ENCODE measurements around the gene KDM6A.
"Not testable (repeated sequence)": the region's sequence is repeated elsewhere in the genome, so short reads cannot be mapped to it uniquely, and the experiment has no call there.

The KDM6A gene

DNA sequence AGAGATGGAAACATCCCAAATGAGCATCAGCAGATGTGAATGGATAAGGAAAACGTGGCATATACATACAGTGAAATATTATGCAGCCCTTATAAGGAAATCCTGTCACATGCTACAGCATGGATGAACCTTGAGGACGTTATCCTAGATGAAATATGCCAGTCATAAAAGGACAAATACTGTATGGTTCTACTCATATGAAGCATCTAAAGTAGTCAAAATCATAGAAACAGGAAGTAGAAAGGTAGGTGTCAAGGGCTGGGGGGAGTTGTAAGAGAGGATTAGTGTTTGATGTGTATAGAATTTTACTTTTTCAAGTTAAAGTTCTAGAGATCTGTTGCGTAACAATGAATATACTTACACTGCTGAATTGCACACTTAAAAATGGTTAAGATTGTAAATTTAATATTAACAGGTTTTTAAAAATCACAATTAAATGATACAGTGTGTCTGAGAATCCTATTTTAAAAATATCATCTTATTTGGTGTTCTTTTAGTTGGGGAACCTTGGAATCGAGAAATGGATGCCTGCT lies 58.5 kb downstream of the KDM6A start:
- no peak for DNase-seq

DNA sequence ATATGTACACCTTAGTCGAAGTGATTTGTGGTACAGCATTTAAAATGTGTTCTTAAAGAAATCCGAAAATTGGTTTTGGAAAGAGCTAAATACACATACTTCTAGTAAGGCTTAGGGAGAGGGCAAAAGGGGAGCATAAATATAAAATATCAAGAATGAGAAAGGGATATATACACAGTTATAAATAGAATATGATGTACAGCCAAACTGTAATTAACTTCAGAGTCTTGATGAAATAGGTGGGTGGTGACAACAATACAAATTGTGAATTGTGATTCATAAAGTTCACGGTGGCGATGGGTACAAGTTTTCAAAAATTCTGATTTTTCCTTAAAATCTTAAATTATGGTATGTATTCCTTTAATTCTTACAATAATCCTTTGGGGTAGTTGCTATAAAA lies 62.2 kb downstream of the KDM6A start:
- no peak for DNase-seq

DNA sequence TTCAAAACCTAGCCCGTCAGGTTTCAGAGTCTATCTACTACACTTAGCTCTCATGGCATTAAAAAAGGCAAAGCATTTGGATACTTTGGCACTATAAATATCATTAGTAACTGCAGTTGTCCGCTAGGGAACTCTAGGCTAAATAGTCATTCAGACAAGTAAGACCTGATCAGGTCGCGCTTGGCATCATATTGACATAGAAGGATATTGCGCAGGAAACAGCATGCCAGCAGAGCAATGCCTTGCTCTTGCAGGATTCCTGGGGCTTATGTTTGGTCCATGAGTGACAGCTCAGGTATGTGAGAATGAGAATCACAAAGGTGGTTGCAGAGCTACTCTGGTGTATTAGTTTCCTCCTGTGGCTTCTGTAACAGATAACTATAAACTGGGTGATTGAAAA lies 62.7 kb downstream of the KDM6A start:
- no peak for DNase-seq

- DNase-seq = no peak
These were observed 64.6 kb downstream of the KDM6A start for GRCh38 chrX:44937606-44938005.

DNA sequence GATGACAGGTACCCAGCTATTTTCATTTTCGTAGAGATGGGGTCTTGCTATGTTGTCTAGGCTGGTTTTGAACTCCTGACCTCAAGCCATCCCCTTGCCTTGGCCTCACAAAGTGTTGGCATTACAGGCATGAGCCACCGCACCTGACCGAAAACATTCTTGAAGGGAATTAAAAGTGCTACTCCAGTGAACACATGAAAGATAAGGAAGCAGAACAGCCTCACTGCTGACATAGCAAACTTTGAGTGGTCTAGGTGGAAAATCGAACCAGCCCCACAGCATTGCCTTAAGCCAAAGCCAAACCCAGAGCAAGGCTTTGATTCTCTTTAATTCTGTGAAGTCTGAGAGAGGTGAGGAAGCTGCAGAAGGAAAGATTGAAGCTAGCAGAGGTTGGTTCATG lies 65.1 kb downstream of the KDM6A start:
- DNase-seq = no peak

- DNase-seq = not testable (repeated sequence)
These were observed 67.6 kb downstream of the KDM6A start for GRCh38 chrX:44940541-44940940.

DNA sequence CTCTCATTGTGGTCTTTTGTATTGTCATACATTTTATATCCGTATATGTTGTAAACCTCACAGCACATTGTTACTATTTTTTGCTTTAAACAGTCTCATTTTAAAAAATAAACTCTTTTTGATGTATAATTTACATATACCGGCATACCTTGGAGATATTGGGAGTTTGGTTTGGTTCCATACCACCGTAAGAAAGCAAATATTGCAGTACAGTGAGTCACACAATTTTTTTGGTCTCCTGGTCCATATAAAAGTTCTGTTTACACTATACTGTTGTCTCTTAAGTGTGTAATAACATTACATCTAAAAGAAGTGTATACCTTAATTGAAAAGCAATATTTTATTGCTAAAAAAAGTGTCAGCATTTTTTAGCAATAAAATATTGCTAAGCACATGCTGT lies 70.0 kb downstream of the KDM6A start:
- DNase-seq = no peak

- DNase-seq = no peak
These were observed 71.9 kb downstream of the KDM6A start for GRCh38 chrX:44944894-44945293.

GRCh38 chrX:44945736-44946135 lies 72.7 kb downstream of the KDM6A start:
- no peak for DNase-seq

DNA sequence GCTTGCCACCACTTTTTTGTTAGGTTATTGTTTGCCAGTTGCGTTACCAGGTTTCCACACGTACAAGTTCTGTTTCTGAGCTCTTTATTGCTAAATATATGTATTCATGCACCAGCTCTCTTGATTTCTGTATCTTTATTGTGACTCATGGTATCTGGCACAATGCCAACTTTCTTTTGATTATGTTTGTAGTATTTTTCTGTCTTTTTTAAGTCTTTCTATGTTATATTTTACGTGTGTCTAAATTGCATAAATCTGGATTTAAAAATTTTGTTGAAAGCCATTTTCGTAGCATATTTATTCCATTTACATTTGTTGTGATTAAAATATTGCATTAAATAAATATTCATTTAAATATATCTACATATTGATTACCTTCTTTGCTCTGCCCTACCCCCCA lies 73.8 kb downstream of the KDM6A start:
- no peak for DNase-seq

GRCh38 chrX:44947995-44948394 lies 75.0 kb downstream of the KDM6A start:
- no peak for DNase-seq

GRCh38 chrX:44948406-44948805 lies 75.4 kb downstream of the KDM6A start:
- DNase-seq = no peak

DNA sequence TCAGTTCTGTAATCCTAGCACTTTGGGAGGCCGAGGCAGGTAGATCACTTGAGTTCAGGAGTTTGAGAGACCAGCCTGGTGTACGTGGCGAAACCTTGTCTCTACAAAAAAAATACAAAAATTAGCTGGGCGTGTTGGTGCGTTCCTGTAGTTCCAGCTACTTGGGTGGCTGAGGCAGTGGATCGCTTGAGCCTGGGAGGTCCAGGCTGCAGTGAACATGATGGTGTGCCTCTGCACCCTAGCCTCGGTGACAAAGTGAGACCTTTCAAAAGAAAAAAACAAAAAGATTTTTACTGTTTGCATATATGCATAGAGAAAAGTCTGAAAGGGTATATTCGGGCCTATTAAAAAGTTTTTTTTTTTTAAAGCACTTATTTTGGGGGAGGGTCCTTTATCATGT lies 76.1 kb downstream of the KDM6A start:
- no peak for DNase-seq

DNA sequence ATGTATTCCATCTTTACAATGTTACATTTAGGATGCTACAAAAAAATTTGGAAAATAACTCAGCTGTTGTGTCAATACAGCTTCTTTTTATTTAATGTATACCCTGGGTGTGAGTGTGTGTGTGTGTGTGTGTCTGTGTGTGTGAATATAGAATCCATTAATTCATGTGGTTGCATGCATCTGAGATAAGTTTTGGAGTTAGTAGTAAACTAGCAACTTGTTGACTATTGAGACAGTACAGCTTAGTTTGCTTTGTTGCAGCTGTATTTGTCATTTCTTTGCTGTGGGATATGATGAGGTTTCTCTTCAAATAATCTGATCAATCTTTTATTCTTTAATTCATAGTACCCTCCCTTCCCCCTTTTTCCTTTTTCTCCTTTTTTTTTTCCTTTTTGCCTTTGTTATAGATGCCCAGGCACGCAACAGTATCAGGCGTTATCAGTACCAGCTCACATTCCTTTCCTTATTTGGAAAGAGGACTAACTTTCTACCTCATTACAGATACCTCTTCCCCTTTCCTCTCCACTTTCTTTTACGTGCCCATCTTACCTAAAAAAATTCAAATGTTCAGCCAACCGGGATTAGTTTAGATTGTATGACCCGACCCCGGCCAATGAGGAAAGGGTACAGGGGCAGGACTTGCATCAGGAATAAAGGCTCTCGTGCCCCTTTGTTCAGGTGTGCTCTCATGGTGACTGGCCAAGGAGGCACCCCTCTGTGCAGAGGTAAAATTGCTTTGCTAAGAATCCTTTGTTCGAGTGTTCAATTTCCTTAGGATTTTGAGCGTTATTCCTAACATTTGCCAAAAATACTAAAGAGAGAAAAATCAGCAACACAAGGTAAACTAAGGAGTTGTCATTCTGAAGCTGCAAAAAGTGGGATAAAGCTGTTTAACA lies 77.7 kb downstream of the KDM6A start:
- DNase-seq = not testable (repeated sequence)

DNA sequence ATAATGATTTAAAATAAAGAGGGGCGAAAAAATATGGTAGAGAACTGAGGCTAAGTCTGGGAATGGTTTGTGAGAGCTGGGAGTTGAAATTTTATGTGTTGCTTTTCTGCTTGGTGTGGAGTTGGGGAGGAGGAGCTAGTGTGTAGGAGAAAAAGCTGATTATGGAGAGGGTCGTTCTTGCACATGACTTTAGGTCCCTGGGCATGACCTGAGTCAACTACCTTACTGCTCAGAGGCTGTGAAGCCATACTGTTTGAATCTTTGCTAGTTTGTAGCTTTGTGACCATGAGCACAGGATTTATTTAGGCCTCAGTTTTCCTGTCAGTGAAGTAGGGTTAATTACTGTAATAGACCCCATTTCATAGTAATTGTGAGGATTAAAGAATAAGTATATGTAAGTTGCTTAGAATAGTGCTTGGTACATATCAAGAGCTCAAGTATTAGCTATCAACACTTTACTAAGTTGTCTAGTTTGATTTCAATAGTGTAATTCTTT lies 78.6 kb downstream of the KDM6A start:
- DNase-seq = no peak

DNA sequence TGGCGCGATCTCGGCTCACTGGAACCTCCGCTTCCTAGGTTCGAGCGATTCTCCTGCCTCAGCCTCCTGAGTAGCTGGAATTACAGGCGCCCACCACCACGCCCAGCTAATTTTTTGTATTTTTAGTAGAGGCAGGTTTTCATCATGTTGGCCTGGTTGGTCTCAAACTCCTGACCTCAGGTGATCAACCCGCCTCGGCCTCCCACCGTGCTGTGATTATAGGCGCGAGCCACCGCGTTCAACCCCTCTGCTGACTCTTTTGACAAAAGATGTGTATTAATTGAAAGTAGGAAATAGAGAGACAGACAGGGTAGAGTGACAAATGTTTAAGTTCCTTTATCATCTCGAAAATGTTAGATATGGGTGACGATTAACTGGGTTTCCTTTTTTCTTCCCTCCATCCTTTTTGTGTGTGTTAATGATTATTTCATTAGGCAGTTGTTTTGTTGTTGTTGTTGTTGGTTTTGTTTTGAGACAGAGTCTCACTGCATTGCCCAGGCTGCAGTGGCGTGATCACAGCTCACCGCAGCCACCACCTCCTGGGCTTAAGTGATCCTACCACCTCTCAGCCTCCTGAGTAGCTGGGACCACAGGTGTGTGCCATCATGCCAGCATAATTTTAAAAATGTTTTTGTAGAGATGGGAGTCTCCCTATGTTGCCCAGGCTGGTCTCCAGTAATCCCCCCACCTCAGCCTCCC lies 79.5 kb downstream of the KDM6A start:
- no peak for DNase-seq

- no peak for DNase-seq
These were observed 80.9 kb downstream of the KDM6A start for GRCh38 chrX:44953734-44954502.

GRCh38 chrX:44954562-44954961 lies 81.6 kb downstream of the KDM6A start:
- DNase-seq = no peak

DNA sequence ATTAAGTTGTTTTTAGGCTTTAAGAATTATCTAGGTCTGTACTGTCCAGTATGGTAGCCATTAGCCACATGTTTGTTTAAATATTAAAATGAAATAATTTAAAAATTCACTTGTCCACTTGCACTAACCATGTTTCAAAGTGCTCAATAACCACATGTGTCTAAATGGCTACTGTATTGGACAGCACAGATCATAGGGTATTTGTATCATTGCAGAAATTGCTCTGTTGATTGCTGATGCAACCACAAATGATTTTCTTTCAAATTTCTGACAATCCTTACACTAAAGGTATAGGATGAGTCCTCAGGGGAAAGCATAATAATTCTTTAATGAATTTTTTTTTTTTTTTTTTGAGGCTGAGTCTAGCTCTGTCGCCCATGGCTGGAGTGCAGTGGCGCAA lies 84.9 kb downstream of the KDM6A start:
- no peak for DNase-seq

GRCh38 chrX:44958480-44958879 lies 85.5 kb downstream of the KDM6A start:
- no peak for DNase-seq

DNA sequence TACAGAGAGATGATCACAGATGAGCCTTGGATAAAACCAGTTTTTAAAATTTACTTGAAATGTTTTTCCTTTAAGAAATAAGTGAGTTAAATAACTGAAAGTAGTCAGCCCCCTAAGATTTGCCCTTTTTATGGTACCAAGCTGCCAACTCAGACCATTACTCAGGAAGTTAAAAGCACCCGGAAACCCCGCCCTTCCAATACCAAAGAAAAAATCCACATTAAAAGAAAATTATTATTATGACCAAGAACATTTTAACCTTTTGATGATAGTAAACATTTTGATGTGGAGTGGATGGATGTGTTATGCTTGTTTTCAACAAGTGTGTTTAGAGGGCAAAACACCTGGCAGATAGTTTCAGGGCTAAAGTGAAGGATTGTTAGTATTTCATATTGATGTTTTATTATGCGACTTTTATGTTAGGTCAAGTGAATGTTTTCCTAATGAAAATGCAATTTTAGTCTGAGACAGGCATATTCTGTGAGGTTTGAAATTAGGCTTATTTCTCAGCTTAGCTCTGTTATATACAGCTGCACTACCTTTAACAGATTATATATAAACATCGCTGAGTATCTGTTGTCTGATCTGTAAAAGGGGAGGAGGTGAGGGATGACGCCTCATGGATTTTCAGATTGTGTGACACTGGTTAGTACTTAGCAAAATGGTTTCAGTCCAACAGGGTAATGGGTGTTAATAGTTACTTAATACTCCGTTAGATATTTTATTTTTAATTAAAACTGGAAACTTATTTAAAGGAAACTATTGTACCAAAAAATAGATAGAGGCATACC lies 89.0 kb downstream of the KDM6A start:
- DNase-seq = no peak

DNA sequence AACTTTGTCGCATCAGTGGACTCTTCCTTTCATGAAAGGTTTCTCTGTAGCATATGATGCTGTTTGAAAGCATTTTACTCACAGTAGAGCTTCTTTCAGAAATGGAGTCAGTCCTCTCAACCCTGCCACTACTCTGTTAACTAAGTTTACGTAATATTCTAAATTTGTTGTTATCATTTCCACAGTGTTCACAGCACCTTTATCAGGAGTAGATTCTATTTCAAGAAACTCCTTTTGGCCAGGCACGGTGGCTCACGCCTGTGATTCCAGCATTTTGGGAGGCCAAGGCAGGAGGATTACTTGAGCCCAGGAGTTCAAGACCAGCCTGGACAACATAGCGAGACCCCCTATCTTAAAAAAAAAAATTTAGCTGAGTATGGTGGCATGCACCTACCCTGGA lies 90.0 kb downstream of the KDM6A start:
- DNase-seq = no peak

Measured in GF-D8 (cell line).